Bronchial smooth muscle cell (primary cell): Measurements from ENCODE around the gene ZCRB1. TPM values are rescaled to one million over a fixed set of nuclear protein-coding genes. Genes with fewer than 3 reads are reported as not detected.

ENCODE experiments used
- total RNA-seq: library from RNA; depleted of rRNA; stranded (reverse); fragments of >200 nt; gene quantifications from 2 replicates; pipeline ENCODE4 v1.2.1, GENCODE V29; 2014

ZCRB1 gene, protein sequence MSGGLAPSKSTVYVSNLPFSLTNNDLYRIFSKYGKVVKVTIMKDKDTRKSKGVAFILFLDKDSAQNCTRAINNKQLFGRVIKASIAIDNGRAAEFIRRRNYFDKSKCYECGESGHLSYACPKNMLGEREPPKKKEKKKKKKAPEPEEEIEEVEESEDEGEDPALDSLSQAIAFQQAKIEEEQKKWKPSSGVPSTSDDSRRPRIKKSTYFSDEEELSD
- 19.4 and 27.7 TPM in 2 replicates for total RNA-seq

DNA sequence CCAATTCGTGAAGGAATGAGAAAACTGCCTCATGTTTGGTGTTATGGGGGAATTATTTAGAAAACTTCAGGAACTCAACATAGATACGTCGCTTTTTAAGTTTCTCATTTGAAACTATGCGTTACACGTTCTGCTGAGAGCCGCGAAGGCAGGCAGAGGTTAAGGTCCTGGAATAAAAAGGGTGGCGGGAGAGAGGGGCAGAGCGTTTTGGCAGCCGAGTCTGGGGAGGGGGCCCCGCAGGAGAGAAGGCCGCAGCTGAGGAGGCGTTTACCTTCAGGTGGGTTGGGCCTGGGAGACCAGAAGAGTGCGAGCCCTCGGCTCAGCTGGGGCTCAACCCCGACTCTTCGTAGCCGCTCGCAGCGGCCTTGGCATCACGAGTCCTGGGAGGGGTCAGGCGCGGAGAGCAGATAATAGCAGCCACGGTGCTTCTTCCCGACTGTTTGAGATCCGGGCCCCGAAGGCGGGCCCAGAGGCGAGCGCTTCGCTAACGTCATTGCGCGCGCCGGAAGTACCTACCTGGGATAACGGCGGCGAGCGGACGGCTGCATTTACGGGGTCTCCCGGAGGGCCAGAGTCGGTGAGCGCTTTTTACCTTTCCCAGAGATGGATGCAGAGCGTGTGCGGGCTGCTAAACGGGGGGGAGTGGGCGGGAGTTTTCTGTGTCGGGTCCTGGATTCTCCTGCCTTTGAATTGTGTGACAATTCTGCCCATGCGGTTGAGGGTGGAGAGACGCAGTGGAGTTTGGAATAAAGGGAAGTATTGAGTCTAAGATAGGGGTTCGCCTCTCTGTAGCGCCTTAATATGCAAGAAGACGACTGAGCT lies at the start of gene ZCRB1, which contains the start of gene PPHLN1:
Gene ZCRB1, minus strand, starts transcription at position 442 of the 822 bp plus-strand sequence. CDS start 1,992 bp downstream, outside the sequence.
Gene PPHLN1, plus strand, starts transcription at position 515 of the 822 bp plus-strand sequence. CDS start 9,736 bp downstream, outside the sequence.

Other genes starting within 250 kb of the ZCRB1 start
- 4.7 and 6.5 TPM in 2 replicates for gene GXYLT1, start 181.2 kb downstream of the ZCRB1 start, total RNA-seq
- gene YAF2, start 87.8 kb downstream of the ZCRB1 start, total RNA-seq = 5.8 and 12.5 TPM in 2 replicates
- 75.0 and 102 TPM in 2 replicates for gene PPHLN1, start 73 bp upstream of the ZCRB1 start, total RNA-seq